HFF-Myc (cell line): Measurements from ENCODE around the gene NELFB.

Source experiments
- DNase-seq: peaks from one replicate; pipeline ENCODE4 v3.0.0-alpha.2; 2011; ENCODE audit warnings: low read depth; ENCODE audit errors: extremely low read depth
- H3K4me3 ChIP-seq: replicated peaks from 2 replicates; pipeline ENCODE4 v1.5.1; 2011; ENCODE audit warnings: low read depth, mild to moderate bottlenecking, control low read depth, low read length
- CTCF ChIP-seq: IDR thresholded peaks from 2 replicates; pipeline ENCODE4 v1.5.1; 2012; ENCODE audit warnings: mild to moderate bottlenecking, low read depth, low read length, control low read depth; ENCODE audit errors: missing control alignments

The NELFB gene

GRCh38 chr9:137254624-137255447 is at the start of gene NELFB:
Gene NELFB (plus strand): TSS chr9:137255327.
- TF ChIP-seq CTCF: no peak
- DNase-seq: peak; percentile 24

GRCh38 chr9:137206602-137207001 is 48.5 kb upstream of the NELFB start:
- no peak for TF ChIP-seq CTCF
- peak overlapping the region; percentile 67 for H3K4me3 ChIP-seq
- no peak for DNase-seq

More at GRCh38 chr9:137254624-137255447, at the start of gene NELFB:
- peak within 1 kb of the TSS; percentile 97 for H3K4me3 ChIP-seq

GRCh38 chr9:137211532-137211931 is 43.6 kb upstream of the NELFB start:
- DNase-seq: no peak
- TF ChIP-seq CTCF: no peak
- H3K4me3 ChIP-seq: no peak overlapping the region

GRCh38 chr9:137212520-137212919 is 42.6 kb upstream of the NELFB start:
- TF ChIP-seq CTCF: no peak
- no peak overlapping the region for H3K4me3 ChIP-seq
- no peak for DNase-seq

- DNase-seq: no peak
- H3K4me3 ChIP-seq: no peak overlapping the region
- TF ChIP-seq CTCF: peak; percentile 11
These were observed 41.7 kb upstream of the NELFB start for GRCh38 chr9:137213160-137214060.

DNA sequence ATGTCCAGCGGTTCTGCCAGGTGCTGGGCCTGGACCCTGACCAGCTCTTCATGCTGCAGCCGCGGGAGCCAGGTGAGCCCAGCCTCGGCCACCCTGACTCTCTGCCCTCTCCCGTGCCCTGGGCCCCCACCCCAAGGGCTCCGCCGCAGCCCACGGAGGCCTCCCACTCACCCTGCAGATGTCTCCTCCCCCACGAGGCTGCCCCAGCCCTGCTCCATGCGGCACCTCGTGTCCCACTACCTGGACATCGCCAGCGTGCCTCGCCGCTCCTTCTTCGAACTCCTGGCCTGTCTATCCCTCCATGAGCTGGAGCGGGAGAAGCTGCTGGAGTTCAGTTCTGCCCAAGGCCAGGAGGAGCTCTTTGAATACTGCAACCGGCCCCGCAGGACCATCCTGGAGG is 40.5 kb upstream of the NELFB start:
- no peak overlapping the region for H3K4me3 ChIP-seq
- TF ChIP-seq CTCF: no peak
- no peak for DNase-seq
